A549 treated with Mapracorat at 1 μM for 4 hours (cell line): ENCODE data around the gene MUC13. TPM values are rescaled to one million over a fixed set of nuclear protein-coding genes. Genes with fewer than 3 reads are reported as not detected.

Experiments used
- total RNA-seq: library from RNA; stranded (reverse); fragments of 200-300 nt; extraction: Qiagen RNA extraction; gene quantifications from 5 replicates; pipeline ENCODE4 v1.2.3, GENCODE V29; 2022

Gene MUC13, protein sequence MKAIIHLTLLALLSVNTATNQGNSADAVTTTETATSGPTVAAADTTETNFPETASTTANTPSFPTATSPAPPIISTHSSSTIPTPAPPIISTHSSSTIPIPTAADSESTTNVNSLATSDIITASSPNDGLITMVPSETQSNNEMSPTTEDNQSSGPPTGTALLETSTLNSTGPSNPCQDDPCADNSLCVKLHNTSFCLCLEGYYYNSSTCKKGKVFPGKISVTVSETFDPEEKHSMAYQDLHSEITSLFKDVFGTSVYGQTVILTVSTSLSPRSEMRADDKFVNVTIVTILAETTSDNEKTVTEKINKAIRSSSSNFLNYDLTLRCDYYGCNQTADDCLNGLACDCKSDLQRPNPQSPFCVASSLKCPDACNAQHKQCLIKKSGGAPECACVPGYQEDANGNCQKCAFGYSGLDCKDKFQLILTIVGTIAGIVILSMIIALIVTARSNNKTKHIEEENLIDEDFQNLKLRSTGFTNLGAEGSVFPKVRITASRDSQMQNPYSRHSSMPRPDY
- 6.6 to 8.9 TPM (median 7.8 TPM) in 5 replicates for total RNA-seq

DNA sequence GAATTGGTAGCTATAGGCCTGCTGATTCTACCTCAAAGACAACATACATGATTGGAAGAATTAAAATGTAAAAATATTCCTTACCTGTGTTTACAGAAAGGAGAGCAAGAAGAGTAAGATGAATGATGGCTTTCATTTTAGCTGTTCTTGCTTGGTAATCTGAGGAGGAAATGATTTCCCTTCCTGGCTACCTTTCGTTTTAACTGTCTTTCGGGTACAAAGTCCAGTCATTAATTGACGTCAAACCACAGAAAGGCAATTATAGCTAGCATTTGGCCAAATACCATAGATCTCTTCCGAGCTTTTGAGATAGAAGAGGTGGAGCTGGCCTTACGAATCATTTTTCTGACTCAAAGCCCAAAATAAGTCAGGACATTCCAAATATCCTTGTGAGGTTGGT, at the start of gene MUC13:
MUC13 (minus strand) TSS at position 175 of the 400 bp plus-strand sequence; CDS start at position 136, 39 bp downstream.

DNA sequence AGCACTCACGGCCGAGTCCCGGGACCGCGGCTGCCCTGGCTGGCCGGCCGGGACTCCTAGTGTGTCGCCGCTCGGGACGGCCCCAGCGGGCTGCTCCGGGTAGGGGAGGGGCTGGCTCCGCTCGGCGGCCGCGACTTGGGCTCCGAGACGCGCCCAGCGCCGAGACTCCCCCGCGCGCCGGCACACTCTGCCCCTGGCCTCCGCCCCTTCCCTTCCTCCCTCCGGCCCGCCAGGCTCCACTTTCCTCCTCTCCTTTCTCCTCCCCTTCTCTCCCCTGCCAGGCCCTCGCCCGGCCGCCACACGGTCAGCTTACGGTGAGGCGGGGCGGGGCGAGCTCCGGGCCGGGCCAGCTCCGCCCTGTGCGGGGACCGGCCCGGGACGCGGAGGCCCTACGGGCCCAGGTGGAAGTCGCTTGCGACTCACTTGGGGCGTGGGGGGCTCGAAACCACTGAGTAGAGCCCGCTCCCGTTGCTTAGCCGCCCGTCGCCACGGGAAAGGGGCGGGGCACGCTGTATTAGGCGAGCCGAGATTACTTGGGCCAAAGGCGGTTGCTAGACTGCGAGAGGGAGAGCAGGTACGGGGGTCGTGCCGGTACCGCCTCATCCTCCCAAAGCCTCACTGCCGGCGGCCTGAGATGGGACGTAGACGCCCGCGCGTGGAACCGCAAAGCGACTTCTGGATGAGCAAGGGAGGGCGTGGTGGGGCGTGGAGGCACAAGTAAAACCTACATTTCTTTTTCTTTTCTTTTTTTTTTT, 47.2 kb downstream of the MUC13 start, which contains the start of gene ITGB5:
ITGB5 (minus strand) TSS at position 189 of the 755 bp plus-strand sequence. CDS start 365 bp downstream, outside the sequence.

Other genes with a start within 250 kb of the MUC13 start
- 47.6 to 57.3 TPM (median 48.5 TPM) in 5 replicates for gene UMPS, start 204.3 kb downstream of the MUC13 start, total RNA-seq
- 400 to 466 TPM (median 456 TPM) in 5 replicates for gene ITGB5, start 47.4 kb downstream of the MUC13 start, total RNA-seq
- 6.5 to 11.3 TPM (median 9.1 TPM) in 5 replicates for gene HEG1, start 121.2 kb upstream of the MUC13 start, total RNA-seq